Measurements from ENCODE around the gene ZNF141.
"Not testable (repeated sequence)": the region's sequence is repeated elsewhere in the genome, so short reads cannot be mapped to it uniquely, and the experiment has no call there.

The ZNF141 gene

DNA sequence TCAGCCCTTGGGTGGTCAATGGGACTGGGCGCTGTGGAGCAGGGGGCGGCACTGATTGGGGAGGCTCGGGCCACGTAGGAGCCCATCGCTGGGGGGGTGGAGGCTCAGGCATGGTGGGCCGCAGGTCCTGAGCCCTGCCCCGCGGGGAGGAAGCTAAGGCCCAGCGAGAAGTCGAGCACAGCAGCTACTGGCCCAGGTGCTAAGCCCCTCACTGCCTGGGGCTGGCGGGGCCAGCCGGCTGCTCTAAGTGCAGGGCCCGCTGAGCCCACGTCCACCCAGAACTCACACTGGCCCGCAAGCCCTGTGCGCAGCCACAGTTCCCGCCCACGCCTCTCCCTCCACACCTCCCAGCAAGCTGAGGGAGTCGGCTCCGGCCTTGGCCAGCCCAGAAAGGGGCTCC is 66.4 kb downstream of the ZNF141 start:
- no peaks in the 10 kb centered on the region for H3K36me3 ChIP-seq (ENCODE audit: control insufficient read depth, insufficient read depth, low read length)
- H3K79me2 ChIP-seq, result no peaks in the 10 kb centered on the region
- H3K4me2 ChIP-seq (ENCODE audit: low read length), result no peak overlapping the region
- TF ChIP-seq, protein P1, sequence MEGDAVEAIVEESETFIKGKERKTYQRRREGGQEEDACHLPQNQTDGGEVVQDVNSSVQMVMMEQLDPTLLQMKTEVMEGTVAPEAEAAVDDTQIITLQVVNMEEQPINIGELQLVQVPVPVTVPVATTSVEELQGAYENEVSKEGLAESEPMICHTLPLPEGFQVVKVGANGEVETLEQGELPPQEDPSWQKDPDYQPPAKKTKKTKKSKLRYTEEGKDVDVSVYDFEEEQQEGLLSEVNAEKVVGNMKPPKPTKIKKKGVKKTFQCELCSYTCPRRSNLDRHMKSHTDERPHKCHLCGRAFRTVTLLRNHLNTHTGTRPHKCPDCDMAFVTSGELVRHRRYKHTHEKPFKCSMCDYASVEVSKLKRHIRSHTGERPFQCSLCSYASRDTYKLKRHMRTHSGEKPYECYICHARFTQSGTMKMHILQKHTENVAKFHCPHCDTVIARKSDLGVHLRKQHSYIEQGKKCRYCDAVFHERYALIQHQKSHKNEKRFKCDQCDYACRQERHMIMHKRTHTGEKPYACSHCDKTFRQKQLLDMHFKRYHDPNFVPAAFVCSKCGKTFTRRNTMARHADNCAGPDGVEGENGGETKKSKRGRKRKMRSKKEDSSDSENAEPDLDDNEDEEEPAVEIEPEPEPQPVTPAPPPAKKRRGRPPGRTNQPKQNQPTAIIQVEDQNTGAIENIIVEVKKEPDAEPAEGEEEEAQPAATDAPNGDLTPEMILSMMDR (IDR thresholded peaks at IDR 0.05), result no peak
- H2AFZ ChIP-seq, result no peak overlapping the region
- H3K4me1 ChIP-seq, result no peaks in the 10 kb centered on the region
- H3K9ac ChIP-seq, result no peak overlapping the region
- no peaks in the 10 kb centered on the region for H3K27me3 ChIP-seq (ENCODE audit: control insufficient read depth, insufficient read depth, low read length)
- no peak overlapping the region for H3K4me3 ChIP-seq (ENCODE audit: low read depth, low read length)
- no peak overlapping the region for H3K27ac ChIP-seq
- H3K9me3 ChIP-seq (ENCODE audit: control insufficient read depth, low read length), result no peaks in the 10 kb centered on the region

DNA sequence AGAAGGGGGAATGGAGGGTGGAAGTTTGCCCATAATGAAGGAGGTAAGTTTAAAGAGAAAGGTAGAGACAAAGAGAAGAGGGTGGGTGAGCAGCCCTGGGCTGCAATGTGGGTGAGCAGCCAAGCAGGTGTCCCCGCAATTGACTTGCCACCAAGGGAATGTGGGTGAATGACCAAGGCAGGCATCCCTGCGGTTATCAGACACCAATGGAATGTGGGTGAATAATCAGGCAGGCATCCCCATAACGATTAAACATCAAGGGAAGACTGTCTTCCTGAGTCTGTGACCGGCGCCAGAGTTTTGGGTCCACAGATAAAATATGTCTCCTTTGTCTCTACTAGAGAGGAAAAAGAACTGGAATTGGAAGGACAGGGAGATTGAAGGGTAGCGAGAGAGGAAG is 70.7 kb downstream of the ZNF141 start:
- not testable (repeated sequence) for H3K9ac ChIP-seq; H3K36me3 ChIP-seq (ENCODE audit: control insufficient read depth, insufficient read depth, low read length); H3K27me3 ChIP-seq (ENCODE audit: control insufficient read depth, insufficient read depth, low read length); H3K4me1 ChIP-seq; H3K4me2 ChIP-seq (ENCODE audit: low read length); H3K4me3 ChIP-seq (ENCODE audit: low read depth, low read length); H3K79me2 ChIP-seq; H3K27ac ChIP-seq; H3K9me3 ChIP-seq (ENCODE audit: control insufficient read depth, low read length); H2AFZ ChIP-seq

DNA sequence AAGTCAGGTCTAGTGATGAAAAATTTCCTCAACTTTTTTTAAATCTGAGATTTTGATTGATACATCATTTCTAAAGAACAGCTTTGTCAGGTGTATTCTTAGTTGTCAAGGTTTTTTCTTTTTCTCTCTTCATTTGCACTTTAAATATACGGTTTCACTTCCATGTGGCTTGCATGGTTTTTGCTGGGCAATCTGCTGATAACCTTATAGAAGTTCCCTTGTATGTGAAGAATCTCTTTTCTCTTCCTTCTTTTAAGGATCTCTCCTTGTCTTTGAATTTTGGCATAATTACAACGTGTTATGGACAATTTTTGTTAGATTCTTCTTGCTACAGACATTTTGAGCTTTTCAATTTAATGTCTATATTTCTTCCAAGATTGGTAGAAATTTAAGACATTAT is 85.0 kb downstream of the ZNF141 start:
- Histone ChIP-seq H3K4me2 (ENCODE audit: low read length) (no peak overlapping the region), H3K36me3 (ENCODE audit: control insufficient read depth, insufficient read depth, low read length) (peaks cover 15% of the 10 kb centered on the region), H3K79me2 (no peaks in the 10 kb centered on the region), H3K4me1 (no peaks in the 10 kb centered on the region), H2AFZ (no peak overlapping the region), H3K4me3 (ENCODE audit: low read depth, low read length) (no peak overlapping the region), H3K27ac (no peak overlapping the region), H3K9ac (no peak overlapping the region), H3K9me3 (ENCODE audit: control insufficient read depth, low read length) (peaks cover 7% of the 10 kb centered on the region), H3K27me3 (ENCODE audit: control insufficient read depth, insufficient read depth, low read length) (no peaks in the 10 kb centered on the region)
- TF ChIP-seq, protein P1 (IDR thresholded peaks at IDR 0.05), result no peak

Measured in parathyroid adenoma (tissue), 2 donors.